Urinary bladder (tissue), 4 donors: ENCODE measurements around the gene POC1A. TPM values are rescaled to one million over a fixed set of nuclear protein-coding genes. Genes with fewer than 3 reads are reported as not detected.

Experiments
- DNase-seq: peaks from one replicate; pipeline ENCODE4 v3.0.0-alpha.2; 2015; ENCODE audit errors: extremely low spot score
- H3K27ac ChIP-seq: one replicate; pipeline ENCODE4 v1.5.1; 2013; ENCODE audit warnings: low read depth, mild to moderate bottlenecking, moderate library complexity
- H3K36me3 ChIP-seq: one replicate; pipeline ENCODE4 v1.6.1; 2013; ENCODE audit warnings: mild to moderate bottlenecking, moderate library complexity; ENCODE audit not compliant: insufficient read depth
- H3K4me1 ChIP-seq: one replicate; pipeline ENCODE4 v1.6.1; 2013; ENCODE audit warnings: mild to moderate bottlenecking, moderate library complexity; ENCODE audit not compliant: insufficient read depth
- H3K4me3 ChIP-seq: one replicate; pipeline ENCODE4 v1.5.1; 2013; ENCODE audit warnings: low read depth, low read length
- WGBS: extraction: QIAGEN DNeasy Blood & Tissue Kit; methylation state at CpG from one replicate; pipeline ENCODE4 v1.1.7; 2013; 5-methylcytosine and 5-hydroxymethylcytosine counted together
- polyA plus RNA-seq: library from polyadenylated mRNA; stranded (reverse); fragments of 200-250 nt; gene quantifications from one replicate; pipeline ENCODE4 v1.2.3, GENCODE V29; 2013
- total RNA-seq: library from RNA; depleted of rRNA; stranded (reverse); fragments of >200 nt; gene quantifications from one replicate; pipeline ENCODE4 v1.2.3, GENCODE V29; 2014
- donor health status: healthy with polysubstance abuse.
- donor health status: healthy.

The POC1A gene
- total and polyA plus RNA-seq, 2 donors: 2.5 to 4.2 TPM

GRCh38 chr3:52143156-52143555 lies 11.1 kb downstream of the POC1A start:
- Histone ChIP-seq H3K4me1 (no peaks in the 10 kb centered on the region), H3K4me3 (no peak overlapping the region), H3K27ac (no peak overlapping the region), H3K36me3 (no peaks in the 10 kb centered on the region)
- WGBS: 94% methylated on average over 4 of the region's 4 CpGs
- DNase-seq: no peak

- Histone ChIP-seq H3K4me3 (no peak overlapping the region), H3K4me1 (no peaks in the 10 kb centered on the region), H3K36me3 (no peaks in the 10 kb centered on the region), H3K27ac (no peak overlapping the region)
- 96% methylated on average over 7 of the region's 7 CpGs for WGBS
- DNase-seq: no peak
Measured at GRCh38 chr3:52141751-52142150, 12.5 kb downstream of the POC1A start.

GRCh38 chr3:52140769-52141168 lies 13.5 kb downstream of the POC1A start:
- H3K27ac ChIP-seq: no peak overlapping the region
- no peak for DNase-seq
- 96% methylated on average over 5 of the region's 5 CpGs for WGBS

GRCh38 chr3:52140000-52140399 lies 14.2 kb downstream of the POC1A start:
- 85% methylated on average over 9 of the region's 9 CpGs for WGBS
- Histone ChIP-seq H3K36me3 (no peaks in the 10 kb centered on the region), H3K4me3 (no peak overlapping the region), H3K4me1 (no peaks in the 10 kb centered on the region), H3K27ac (no peak overlapping the region)
- no peak for DNase-seq

More at GRCh38 chr3:52140769-52141168, 13.5 kb downstream of the POC1A start:
- H3K4me3 ChIP-seq: no peak overlapping the region
- H3K4me1 ChIP-seq: no peaks in the 10 kb centered on the region
- no peaks in the 10 kb centered on the region for H3K36me3 ChIP-seq

GRCh38 chr3:52137311-52137710 lies 16.9 kb downstream of the POC1A start:
- DNase-seq: no peak
- Histone ChIP-seq H3K4me3 (no peak overlapping the region), H3K27ac (no peak overlapping the region), H3K4me1 (no peaks in the 10 kb centered on the region), H3K36me3 (no peaks in the 10 kb centered on the region)
- 86% methylated on average over 7 of the region's 7 CpGs for WGBS

GRCh38 chr3:52136513-52136912 lies 17.7 kb downstream of the POC1A start:
- no peak overlapping the region for H3K27ac ChIP-seq
- WGBS: 71% methylated on average over 9 of the region's 9 CpGs

GRCh38 chr3:52135332-52135731 lies 18.9 kb downstream of the POC1A start:
- H3K36me3 ChIP-seq: no peaks in the 10 kb centered on the region
- H3K27ac ChIP-seq: no peak overlapping the region
- 86% methylated on average over 4 of the region's 4 CpGs for WGBS
- DNase-seq: no peak
- H3K4me1 ChIP-seq: no peaks in the 10 kb centered on the region
- H3K4me3 ChIP-seq: no peak overlapping the region

More at GRCh38 chr3:52136513-52136912, 17.7 kb downstream of the POC1A start:
- H3K4me1 ChIP-seq: no peaks in the 10 kb centered on the region
- no peak overlapping the region for H3K4me3 ChIP-seq
- H3K36me3 ChIP-seq: no peaks in the 10 kb centered on the region
- no peak for DNase-seq

- no peak for DNase-seq
- Histone ChIP-seq H3K4me3 (no peak overlapping the region), H3K4me1 (no peaks in the 10 kb centered on the region), H3K36me3 (no peaks in the 10 kb centered on the region), H3K27ac (no peak overlapping the region)
- WGBS: 76% methylated on average over 3 of the region's 3 CpGs
Measured at GRCh38 chr3:52134761-52135160, 19.5 kb downstream of the POC1A start.

- no peak overlapping the region for H3K27ac ChIP-seq
- no peaks in the 10 kb centered on the region for H3K4me1 ChIP-seq
- DNase-seq: no peak
- no peak overlapping the region for H3K4me3 ChIP-seq
- WGBS: 96% methylated on average over 8 of the region's 8 CpGs
- no peaks in the 10 kb centered on the region for H3K36me3 ChIP-seq
Measured at GRCh38 chr3:52132930-52133329, 21.3 kb downstream of the POC1A start.

- no peak for DNase-seq
- Histone ChIP-seq H3K27ac (no peak overlapping the region), H3K36me3 (no peaks in the 10 kb centered on the region), H3K4me3 (no peak overlapping the region), H3K4me1 (no peaks in the 10 kb centered on the region)
- 95% methylated on average over 1 of the region's 1 CpG for WGBS
Measured at GRCh38 chr3:52132041-52132440, 22.2 kb downstream of the POC1A start.

GRCh38 chr3:52130966-52131622 lies 23.1 kb downstream of the POC1A start:
- WGBS: 88% methylated on average over 14 of the region's 14 CpGs
- Histone ChIP-seq H3K4me3 (no peak overlapping the region), H3K4me1 (no peaks in the 10 kb centered on the region), H3K27ac (no peak overlapping the region), H3K36me3 (no peaks in the 10 kb centered on the region)
- no peak for DNase-seq

- no peak overlapping the region for H3K4me3 ChIP-seq
- H3K27ac ChIP-seq: no peak overlapping the region
- H3K4me1 ChIP-seq: no peaks in the 10 kb centered on the region
- no peak for DNase-seq
- WGBS: 61% methylated on average over 7 of the region's 7 CpGs
- H3K36me3 ChIP-seq: no peaks in the 10 kb centered on the region
Measured at GRCh38 chr3:52128118-52128683, 26.0 kb downstream of the POC1A start.

GRCh38 chr3:52126500-52126899 lies 27.7 kb downstream of the POC1A start:
- Histone ChIP-seq H3K36me3 (no peaks in the 10 kb centered on the region), H3K4me1 (no peaks in the 10 kb centered on the region), H3K27ac (no peak overlapping the region), H3K4me3 (no peak overlapping the region)
- 92% methylated on average over 6 of the region's 6 CpGs for WGBS
- no peak for DNase-seq

GRCh38 chr3:52126036-52126435 lies 28.2 kb downstream of the POC1A start:
- no peaks in the 10 kb centered on the region for H3K4me1 ChIP-seq
- no peak for DNase-seq
- H3K4me3 ChIP-seq: no peak overlapping the region
- H3K36me3 ChIP-seq: no peaks in the 10 kb centered on the region
- no peak overlapping the region for H3K27ac ChIP-seq
- WGBS: 78% methylated on average over 4 of the region's 4 CpGs
